ENCODE data around the gene INAFM2. TPM values are rescaled to one million over a fixed set of nuclear protein-coding genes. Genes with fewer than 3 reads are reported as not detected.

INAFM2 gene
- total and polyA plus RNA-seq, 10 of the 15 experiments (the other 5 are each of a cell fraction or from before 2014, with no cell fraction given), result 0.75 to 8.1 (median 3.9) TPM

GRCh38 chr15:40328751-40329150 lies 5.3 kb downstream of the INAFM2 start:
- Histone ChIP-seq H3K4me1 (ENCODE audit: control insufficient read depth, insufficient read depth, low read length) (no peaks in the 10 kb centered on the region; the same call in 1 of the 2 replicates), H3K27me3 (replicated peaks in 1 of 2; ENCODE audit: control insufficient read depth in 2 of 2, insufficient read depth in 2 of 2, low read length in 1 of 2) (no peaks in the 10 kb centered on the region), H3K9ac (ENCODE audit: control insufficient read depth, insufficient read depth, low read length) (no peak overlapping the region), H3K9me3 (replicated peaks; ENCODE audit: control insufficient read depth, insufficient read depth, low read length) (no peaks in the 10 kb centered on the region), H3K4me3 (no peak overlapping the region), H3K27ac (ENCODE audit: control insufficient read depth, insufficient read depth) (no peak overlapping the region), H3K79me2 (ENCODE audit: control insufficient read depth, insufficient read depth, low read length) (no peaks in the 10 kb centered on the region), H3K4me2 (ENCODE audit: control insufficient read depth, insufficient read depth) (no peak overlapping the region), H4K20me1 (ENCODE audit: control insufficient read depth, insufficient read depth) (no peaks in the 10 kb centered on the region), H3K36me3 (ENCODE audit: control insufficient read depth in 2 of 2, insufficient read depth in 2 of 2, low read length in 1 of 2) (no peaks in the 10 kb centered on the region), H2AFZ (ENCODE audit: control insufficient read depth, low read depth, low read length) (no peak overlapping the region)
- intact Hi-C loops (cut with micrococcal nuclease; ENCODE audit: unreplicated experiment), result no loop called here
- ATAC-seq (no peak), DNase-seq (ENCODE audit: low read depth, low spot score) (no peak), FAIRE-seq (no peak)
- SMC1A ChIA-PET (ENCODE audit: uncharacterized antibody, unreplicated experiment), result interaction anchor here (1.5 to 5.7 kb wide), 2 partner anchors 9 to 12 kb away, joined by 5 to 31 read pairs; no protein-coding TSS in a partner anchor
- POLR2A ChIA-PET, result interaction anchor here (0.6 to 1.1 kb wide), 3 partner anchors 10 to 524 kb away, joined by 3 to 5 read pairs (median 4); partner anchors contain the start of gene IVD
- TF ChIP-seq CEBPB (IDR thresholded peaks at IDR 0.05; ENCODE audit: borderline replicate concordance in 1 of 2, low read depth in 2 of 2, low read length in 2 of 2) (no peak), NFIC (IDR thresholded peaks at IDR 0.05; ENCODE audit: low read depth, low read length) (no peak), ZBTB4 (CRISPR knock-in tag; IDR thresholded peaks at IDR 0.05) (no peak), ATF3 (IDR thresholded peaks at IDR 0.05; ENCODE audit: borderline replicate concordance, extremely low read depth, low read depth, low read length) (no peak), ZNF24 (IDR thresholded peaks at IDR 0.05) (no peak), POLR2AphosphoS5 (IDR thresholded peaks at IDR 0.05; ENCODE audit: low read length) (no peak), PAX5 (IDR thresholded peaks at IDR 0.05; ENCODE audit: borderline replicate concordance, low read depth, low read length) (no peak), IKZF1 (conservative IDR thresholded peaks at IDR 0.05) (no peak)
- TF ChIP-seq, protein P1, sequence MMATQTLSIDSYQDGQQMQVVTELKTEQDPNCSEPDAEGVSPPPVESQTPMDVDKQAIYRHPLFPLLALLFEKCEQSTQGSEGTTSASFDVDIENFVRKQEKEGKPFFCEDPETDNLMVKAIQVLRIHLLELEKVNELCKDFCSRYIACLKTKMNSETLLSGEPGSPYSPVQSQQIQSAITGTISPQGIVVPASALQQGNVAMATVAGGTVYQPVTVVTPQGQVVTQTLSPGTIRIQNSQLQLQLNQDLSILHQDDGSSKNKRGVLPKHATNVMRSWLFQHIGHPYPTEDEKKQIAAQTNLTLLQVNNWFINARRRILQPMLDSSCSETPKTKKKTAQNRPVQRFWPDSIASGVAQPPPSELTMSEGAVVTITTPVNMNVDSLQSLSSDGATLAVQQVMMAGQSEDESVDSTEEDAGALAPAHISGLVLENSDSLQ (IDR thresholded peaks at IDR 0.05), result no peak
- in situ Hi-C loops (cut with MboI), result no loop called here
- no TSS peak for BruUV-seq (replicated peaks)
- RAD21 ChIA-PET (ENCODE audit: unreplicated experiment), result interaction anchor here (0.8 kb wide), 1 partner anchor 9 kb away, joined by 4 read pairs; no protein-coding TSS in a partner anchor
- WGBS (ENCODE audit: insufficient coverage, insufficient replicate concordance, low lambda C conversion rate, missing lambda C conversion rate), result 76% methylated on average over 5 of the region's 5 CpGs
- CTCF ChIA-PET, result interaction anchor here (1.0 to 6.7 kb wide), 10 partner anchors 10 to 111 kb away, joined by 3 to 103 read pairs (median 6); partner anchors contain the start of gene CCDC9B
